AG04450 (cell line): ENCODE measurements around the gene NXPH1. TPM values are rescaled to one million over a fixed set of nuclear protein-coding genes. Genes with fewer than 3 reads are reported as not detected.

Source experiments
- CTCF ChIA-PET: fragments of 300-600, 350-600 bp; formaldehyde crosslinking; extraction: SDS; loops from one replicate; lab custom pipeline; 2022; ENCODE audit warnings: antibody characterized with exemption, inconsistent platforms; lab: Charles Lee
- POLR2A ChIA-PET: fragments of 350-600 bp; formaldehyde crosslinking; extraction: SDS; loops from one replicate; lab custom pipeline; 2021; ENCODE audit warnings: antibody characterized with exemption, inconsistent platforms; lab: Yijun Ruan, JAX
- DNase-seq: peaks from one replicate; pipeline ENCODE4 v3.0.0-alpha.2; 2011; ENCODE audit warnings: low read depth, low spot score
- H3K27ac ChIP-seq: one replicate; pipeline ENCODE4 v1.5.1; 2012; ENCODE audit warnings: low read depth, low read length, control low read depth
- H3K27me3 ChIP-seq: one replicate; pipeline ENCODE4 v1.6.0; 2012; ENCODE audit warnings: low read length; ENCODE audit not compliant: control insufficient read depth, insufficient read depth
- H3K4me3 ChIP-seq: 2 replicates; pipeline ENCODE4 v1.5.1; 2011; ENCODE audit warnings: mild to moderate bottlenecking, low read depth, low read length, control low read depth
- H3K9me3 ChIP-seq: 2 replicates; pipeline ENCODE4 v1.5.1; 2012; ENCODE audit warnings: low read length; ENCODE audit not compliant: control insufficient read depth, insufficient read depth
- CTCF ChIP-seq: IDR thresholded peaks from 2 replicates; pipeline ENCODE4 v1.5.1; 2011; ENCODE audit warnings: low read depth, low read length, control low read depth, inconsistent platforms
- polyA plus RNA-seq: library from polyadenylated mRNA; depleted of rRNA; stranded (reverse); fragments of >200 nt; gene quantifications from 2 replicates; pipeline ENCODE4 v1.2.3, GENCODE V29; 2011

Gene NXPH1
- polyA plus RNA-seq, 1 experiment = not detected

GRCh38 chr7:8435590-8436545, 2.5 kb downstream of the NXPH1 start:
- Histone ChIP-seq H3K27ac (no peak overlapping the region), H3K9me3 (peaks cover 19% of the 10 kb centered on the region), H3K27me3 (peaks cover 12% of the 10 kb centered on the region), H3K4me3 (no peak overlapping the region)
- CTCF ChIA-PET = interaction anchor here (0.6 kb wide), 1 partner anchor 657 kb away, joined by 3 read pairs; no protein-coding TSS in a partner anchor
- POLR2A ChIA-PET = no interaction called here
- no peak for TF ChIP-seq CTCF
- no peak for DNase-seq

- ChIA-PET POLR2A (no interaction called here), CTCF (no interaction called here)
- Histone ChIP-seq H3K4me3 (no peak overlapping the region), H3K27ac (no peak overlapping the region), H3K27me3 (peaks cover 12% of the 10 kb centered on the region), H3K9me3 (peaks cover 25% of the 10 kb centered on the region)
- peak; percentile 40 for TF ChIP-seq CTCF
- no peak for DNase-seq
Observed at GRCh38 chr7:8436965-8437364, 3.6 kb downstream of the NXPH1 start.

GRCh38 chr7:8437606-8438005, 4.2 kb downstream of the NXPH1 start:
- no peak overlapping the region for H3K27ac ChIP-seq
- no peak for TF ChIP-seq CTCF
- no peak for DNase-seq
- peaks cover 31% of the 10 kb centered on the region for H3K9me3 ChIP-seq
- CTCF ChIA-PET = no interaction called here
- H3K27me3 ChIP-seq = peaks cover 12% of the 10 kb centered on the region
- no peak overlapping the region for H3K4me3 ChIP-seq
- POLR2A ChIA-PET = no interaction called here

GRCh38 chr7:8440670-8441069, 7.3 kb downstream of the NXPH1 start:
- CTCF ChIA-PET = no interaction called here
- peaks cover 4% of the 10 kb centered on the region for H3K27me3 ChIP-seq
- POLR2A ChIA-PET = no interaction called here

More at GRCh38 chr7:8440670-8441069, 7.3 kb downstream of the NXPH1 start:
- TF ChIP-seq CTCF = no peak
- Histone ChIP-seq H3K4me3 (no peak overlapping the region), H3K9me3 (peaks cover 26% of the 10 kb centered on the region), H3K27ac (no peak overlapping the region)
- DNase-seq = no peak
